Erythroblast (primary cell): ENCODE results near the gene IL1RAPL1.

Source experiments
- GATA1 ChIP-seq: IDR thresholded peaks from 2 replicates; pipeline ENCODE4 v1.6.1; 2011; ENCODE audit warnings: low read depth, mild to moderate bottlenecking, control low read depth, low read length, moderate library complexity
- POLR2A ChIP-seq: IDR thresholded peaks from 2 replicates; pipeline ENCODE4 v1.6.1; 2011; ENCODE audit warnings: mild to moderate bottlenecking, low read length

DNA sequence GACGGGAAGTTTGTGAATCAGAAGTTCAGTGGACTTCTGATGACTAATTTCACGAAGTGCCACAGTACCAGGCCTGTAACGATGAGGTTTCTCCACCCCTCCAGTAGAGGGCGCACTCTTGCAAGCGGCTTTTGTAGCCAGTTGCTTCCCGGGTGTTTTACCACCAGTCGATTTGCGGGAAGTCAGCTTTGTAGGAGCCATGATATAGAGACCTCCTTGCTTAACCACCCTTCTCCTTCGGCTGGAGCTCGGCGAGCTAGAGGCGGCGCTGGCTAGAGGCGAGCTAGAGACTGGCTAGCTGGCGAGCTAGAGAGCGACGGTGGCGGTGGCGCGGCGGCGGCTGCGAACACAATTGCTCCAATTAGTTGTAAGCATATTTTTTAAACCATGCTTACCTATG is 72.0 kb downstream of the IL1RAPL1 start:
- TF ChIP-seq POLR2A (no peak), GATA1 (no peak)
